PC-3 (cell line): ENCODE results near the gene TKFC.

ENCODE experiments used
- EZH2 ChIP-seq: fragments of 300-600 bp; sonication (generic); IDR thresholded peaks from one replicate; pipeline ENCODE4 v1.6.1; 2017; ENCODE audit warnings: antibody characterized with exemption, mild to moderate bottlenecking, low read length; ENCODE audit not compliant: unreplicated experiment
- TF ChIP-seq, protein P1 (sequence below): fragments of 300-600 bp; sonication (generic); conservative IDR thresholded peaks from 2 replicates; pipeline ENCODE4 v1.5.1; 2017; ENCODE audit warnings: antibody characterized with exemption, low read depth, mild to moderate bottlenecking, low read length

DNA sequence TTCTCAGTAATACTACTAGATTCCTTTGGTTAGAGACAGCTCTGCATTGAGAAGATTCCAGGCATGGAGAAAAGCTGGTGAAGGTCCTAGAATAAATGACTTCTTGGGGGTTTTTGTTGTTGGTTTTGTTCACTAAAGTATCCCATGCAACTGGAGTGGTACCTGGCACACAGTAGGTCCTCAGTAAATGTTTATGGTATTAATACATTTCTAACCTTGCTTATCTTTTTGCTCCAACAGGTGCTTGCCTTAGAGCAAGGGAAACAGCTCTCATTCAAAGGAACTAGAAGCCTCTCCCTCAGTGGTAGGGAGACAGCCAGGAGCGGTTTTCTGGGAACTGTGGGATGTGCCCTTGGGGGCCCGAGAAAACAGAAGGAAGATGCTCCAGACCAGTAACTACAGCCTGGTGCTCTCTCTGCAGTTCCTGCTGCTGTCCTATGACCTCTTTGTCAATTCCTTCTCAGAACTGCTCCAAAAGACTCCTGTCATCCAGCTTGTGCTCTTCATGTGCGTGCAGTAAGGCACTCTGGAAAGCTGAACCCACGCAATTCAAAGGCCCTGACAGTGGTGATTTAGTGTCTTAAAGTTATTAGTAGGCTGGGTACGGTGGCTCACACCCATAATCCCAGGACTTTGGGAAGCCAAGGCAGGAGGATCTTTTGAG is 31.1 kb downstream of the TKFC start:
- TF ChIP-seq, protein P1, sequence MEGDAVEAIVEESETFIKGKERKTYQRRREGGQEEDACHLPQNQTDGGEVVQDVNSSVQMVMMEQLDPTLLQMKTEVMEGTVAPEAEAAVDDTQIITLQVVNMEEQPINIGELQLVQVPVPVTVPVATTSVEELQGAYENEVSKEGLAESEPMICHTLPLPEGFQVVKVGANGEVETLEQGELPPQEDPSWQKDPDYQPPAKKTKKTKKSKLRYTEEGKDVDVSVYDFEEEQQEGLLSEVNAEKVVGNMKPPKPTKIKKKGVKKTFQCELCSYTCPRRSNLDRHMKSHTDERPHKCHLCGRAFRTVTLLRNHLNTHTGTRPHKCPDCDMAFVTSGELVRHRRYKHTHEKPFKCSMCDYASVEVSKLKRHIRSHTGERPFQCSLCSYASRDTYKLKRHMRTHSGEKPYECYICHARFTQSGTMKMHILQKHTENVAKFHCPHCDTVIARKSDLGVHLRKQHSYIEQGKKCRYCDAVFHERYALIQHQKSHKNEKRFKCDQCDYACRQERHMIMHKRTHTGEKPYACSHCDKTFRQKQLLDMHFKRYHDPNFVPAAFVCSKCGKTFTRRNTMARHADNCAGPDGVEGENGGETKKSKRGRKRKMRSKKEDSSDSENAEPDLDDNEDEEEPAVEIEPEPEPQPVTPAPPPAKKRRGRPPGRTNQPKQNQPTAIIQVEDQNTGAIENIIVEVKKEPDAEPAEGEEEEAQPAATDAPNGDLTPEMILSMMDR: no peak
- no peak for TF ChIP-seq EZH2
